ENCODE results near the gene EVC.

- TF ChIP-seq, protein P1, sequence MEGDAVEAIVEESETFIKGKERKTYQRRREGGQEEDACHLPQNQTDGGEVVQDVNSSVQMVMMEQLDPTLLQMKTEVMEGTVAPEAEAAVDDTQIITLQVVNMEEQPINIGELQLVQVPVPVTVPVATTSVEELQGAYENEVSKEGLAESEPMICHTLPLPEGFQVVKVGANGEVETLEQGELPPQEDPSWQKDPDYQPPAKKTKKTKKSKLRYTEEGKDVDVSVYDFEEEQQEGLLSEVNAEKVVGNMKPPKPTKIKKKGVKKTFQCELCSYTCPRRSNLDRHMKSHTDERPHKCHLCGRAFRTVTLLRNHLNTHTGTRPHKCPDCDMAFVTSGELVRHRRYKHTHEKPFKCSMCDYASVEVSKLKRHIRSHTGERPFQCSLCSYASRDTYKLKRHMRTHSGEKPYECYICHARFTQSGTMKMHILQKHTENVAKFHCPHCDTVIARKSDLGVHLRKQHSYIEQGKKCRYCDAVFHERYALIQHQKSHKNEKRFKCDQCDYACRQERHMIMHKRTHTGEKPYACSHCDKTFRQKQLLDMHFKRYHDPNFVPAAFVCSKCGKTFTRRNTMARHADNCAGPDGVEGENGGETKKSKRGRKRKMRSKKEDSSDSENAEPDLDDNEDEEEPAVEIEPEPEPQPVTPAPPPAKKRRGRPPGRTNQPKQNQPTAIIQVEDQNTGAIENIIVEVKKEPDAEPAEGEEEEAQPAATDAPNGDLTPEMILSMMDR (conservative IDR thresholded peaks at IDR 0.05; ENCODE audit: low read depth, low read length), result no peak
- TF ChIP-seq CHD1 (IDR thresholded peaks at IDR 0.05; ENCODE audit: low read depth, low read length) (no peak), BHLHE40 (IDR thresholded peaks at IDR 0.05; ENCODE audit: low read depth, low read length) (no peak), FOS (IDR thresholded peaks at IDR 0.05; ENCODE audit: low read depth, low read length) (no peak), POLR2A (IDR thresholded peaks at IDR 0.05; ENCODE audit: low read depth, low read length) (no peak), MAZ (IDR thresholded peaks at IDR 0.05; ENCODE audit: borderline replicate concordance, low read depth, low read length) (no peak), SMC3 (IDR thresholded peaks at IDR 0.05; ENCODE audit: low read depth, low read length) (no peak), RAD21 (IDR thresholded peaks at IDR 0.05; ENCODE audit: low read length) (no peak), RFX5 (IDR thresholded peaks at IDR 0.05; ENCODE audit: low read depth, low read length) (no peak), CEBPB (IDR thresholded peaks at IDR 0.05; ENCODE audit: low read depth, low read length) (no peak), MXI1 (IDR thresholded peaks at IDR 0.05; ENCODE audit: borderline replicate concordance, low read depth, low read length) (no peak), MAFK (IDR thresholded peaks at IDR 0.05; ENCODE audit: low read depth, low read length) (no peak)
- TF ChIP-seq, protein P2, sequence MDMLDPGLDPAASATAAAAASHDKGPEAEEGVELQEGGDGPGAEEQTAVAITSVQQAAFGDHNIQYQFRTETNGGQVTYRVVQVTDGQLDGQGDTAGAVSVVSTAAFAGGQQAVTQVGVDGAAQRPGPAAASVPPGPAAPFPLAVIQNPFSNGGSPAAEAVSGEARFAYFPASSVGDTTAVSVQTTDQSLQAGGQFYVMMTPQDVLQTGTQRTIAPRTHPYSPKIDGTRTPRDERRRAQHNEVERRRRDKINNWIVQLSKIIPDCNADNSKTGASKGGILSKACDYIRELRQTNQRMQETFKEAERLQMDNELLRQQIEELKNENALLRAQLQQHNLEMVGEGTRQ (IDR thresholded peaks at IDR 0.05; ENCODE audit: low read depth, low read length), result no peak
- TF ChIP-seq, protein P3, sequence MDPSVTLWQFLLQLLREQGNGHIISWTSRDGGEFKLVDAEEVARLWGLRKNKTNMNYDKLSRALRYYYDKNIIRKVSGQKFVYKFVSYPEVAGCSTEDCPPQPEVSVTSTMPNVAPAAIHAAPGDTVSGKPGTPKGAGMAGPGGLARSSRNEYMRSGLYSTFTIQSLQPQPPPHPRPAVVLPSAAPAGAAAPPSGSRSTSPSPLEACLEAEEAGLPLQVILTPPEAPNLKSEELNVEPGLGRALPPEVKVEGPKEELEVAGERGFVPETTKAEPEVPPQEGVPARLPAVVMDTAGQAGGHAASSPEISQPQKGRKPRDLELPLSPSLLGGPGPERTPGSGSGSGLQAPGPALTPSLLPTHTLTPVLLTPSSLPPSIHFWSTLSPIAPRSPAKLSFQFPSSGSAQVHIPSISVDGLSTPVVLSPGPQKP (IDR thresholded peaks at IDR 0.05; ENCODE audit: borderline replicate concordance, low read depth, low read length), result no peak
Observed at GRCh38 chr4:5666741-5667140, 44.3 kb upstream of the EVC start.

All from IMR-90 (cell line).